Glutamatergic neuron (in vitro differentiated cells): ENCODE results near the gene DNAJA1. TPM values are rescaled to one million over a fixed set of nuclear protein-coding genes. Genes with fewer than 3 reads are reported as not detected.

Experiments used
- DNase-seq: peaks from one replicate; pipeline ENCODE4 v3.0.0; 2022
- H3K27ac Mint-ChIP-seq: one replicate; pipeline ENCODE4 v1.8.0; 2020; ENCODE audit warnings: mild to moderate bottlenecking, mixed read lengths, inconsistent platforms; ENCODE audit not compliant: unreplicated experiment
- H3K27me3 Mint-ChIP-seq: one replicate; pipeline ENCODE4 v1.8.0; 2020; ENCODE audit warnings: mild to moderate bottlenecking, moderate library complexity, mixed read lengths, inconsistent platforms; ENCODE audit not compliant: unreplicated experiment
- H3K36me3 Mint-ChIP-seq: one replicate; pipeline ENCODE4 v1.8.0; 2020; ENCODE audit warnings: mild to moderate bottlenecking, mixed read lengths, inconsistent platforms; ENCODE audit not compliant: unreplicated experiment
- H3K4me1 Mint-ChIP-seq: one replicate; pipeline ENCODE4 v1.8.0; 2020; ENCODE audit warnings: mild to moderate bottlenecking, low read depth, mixed read lengths, inconsistent platforms; ENCODE audit not compliant: unreplicated experiment
- H3K4me3 Mint-ChIP-seq: one replicate; pipeline ENCODE4 v1.8.0; 2020; ENCODE audit warnings: mild to moderate bottlenecking, mixed read lengths, inconsistent platforms; ENCODE audit not compliant: unreplicated experiment
- H3K9me3 Mint-ChIP-seq: one replicate; pipeline ENCODE4 v1.8.0; 2020; ENCODE audit warnings: mild to moderate bottlenecking, moderate library complexity, mixed read lengths, inconsistent platforms; ENCODE audit not compliant: unreplicated experiment
- total RNA-seq: library from RNA; stranded (reverse); fragmentation: NEBNext Ultra II Directional; extraction: Animal tissue kit (Norgen Biotek cat#: 25700); gene quantifications from one replicate; pipeline ENCODE4 v1.2.1, GENCODE V29; 2021; ENCODE audit not compliant: unreplicated experiment
- TF ChIP-seq, protein P1 (sequence below): fragments of 200-600 bp; sonication (generic); IDR thresholded peaks from one replicate; pipeline ENCODE4 v1.5.0; 2021; ENCODE audit not compliant: partially characterized antibody, unreplicated experiment

Gene DNAJA1
- total RNA-seq, 1 donor from 2014 or later: 249 TPM

DNA sequence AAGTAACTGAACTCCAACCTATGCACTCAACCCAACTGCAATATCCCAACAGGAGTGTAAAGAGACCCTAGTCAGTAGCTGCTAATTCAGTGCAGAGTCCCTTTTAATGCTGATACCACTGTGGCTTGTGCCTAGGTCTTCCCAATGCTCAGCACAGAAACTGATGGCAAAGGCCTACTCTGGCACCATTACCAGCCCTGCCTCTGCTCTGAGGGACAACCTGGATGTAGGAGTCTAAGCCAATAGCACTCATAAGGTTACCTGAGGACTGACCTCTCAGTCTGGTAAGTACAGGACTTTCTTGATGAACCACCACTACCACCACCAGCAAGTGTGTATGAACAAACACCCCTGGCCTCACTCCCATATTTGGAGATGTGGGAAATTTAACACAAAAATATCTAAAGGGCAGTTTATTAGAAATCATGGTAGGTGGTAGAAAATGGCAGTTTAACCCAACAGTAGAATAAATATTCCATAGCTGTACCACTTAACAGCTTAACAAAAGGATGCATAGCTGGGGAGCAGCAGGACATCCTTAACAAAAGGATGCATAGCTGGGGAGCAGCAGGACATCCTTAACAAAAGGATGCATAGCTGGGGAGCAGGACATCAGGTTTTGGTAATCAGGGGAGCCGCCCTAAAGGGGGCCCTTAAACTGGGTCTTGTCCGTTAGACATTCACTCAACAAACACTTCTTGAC is 11.0 kb upstream of the DNAJA1 start:
- H3K9me3 Mint-ChIP-seq: peaks cover 2% of the 10 kb centered on the region
- H3K27me3 Mint-ChIP-seq: peaks cover 3% of the 10 kb centered on the region
- no peak overlapping the region for H3K27ac Mint-ChIP-seq
- H3K36me3 Mint-ChIP-seq: no peaks in the 10 kb centered on the region
- DNase-seq: no peak
- no peak overlapping the region for H3K4me3 Mint-ChIP-seq
- TF ChIP-seq, protein P1, sequence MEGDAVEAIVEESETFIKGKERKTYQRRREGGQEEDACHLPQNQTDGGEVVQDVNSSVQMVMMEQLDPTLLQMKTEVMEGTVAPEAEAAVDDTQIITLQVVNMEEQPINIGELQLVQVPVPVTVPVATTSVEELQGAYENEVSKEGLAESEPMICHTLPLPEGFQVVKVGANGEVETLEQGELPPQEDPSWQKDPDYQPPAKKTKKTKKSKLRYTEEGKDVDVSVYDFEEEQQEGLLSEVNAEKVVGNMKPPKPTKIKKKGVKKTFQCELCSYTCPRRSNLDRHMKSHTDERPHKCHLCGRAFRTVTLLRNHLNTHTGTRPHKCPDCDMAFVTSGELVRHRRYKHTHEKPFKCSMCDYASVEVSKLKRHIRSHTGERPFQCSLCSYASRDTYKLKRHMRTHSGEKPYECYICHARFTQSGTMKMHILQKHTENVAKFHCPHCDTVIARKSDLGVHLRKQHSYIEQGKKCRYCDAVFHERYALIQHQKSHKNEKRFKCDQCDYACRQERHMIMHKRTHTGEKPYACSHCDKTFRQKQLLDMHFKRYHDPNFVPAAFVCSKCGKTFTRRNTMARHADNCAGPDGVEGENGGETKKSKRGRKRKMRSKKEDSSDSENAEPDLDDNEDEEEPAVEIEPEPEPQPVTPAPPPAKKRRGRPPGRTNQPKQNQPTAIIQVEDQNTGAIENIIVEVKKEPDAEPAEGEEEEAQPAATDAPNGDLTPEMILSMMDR: no peak
- no peaks in the 10 kb centered on the region for H3K4me1 Mint-ChIP-seq

DNA sequence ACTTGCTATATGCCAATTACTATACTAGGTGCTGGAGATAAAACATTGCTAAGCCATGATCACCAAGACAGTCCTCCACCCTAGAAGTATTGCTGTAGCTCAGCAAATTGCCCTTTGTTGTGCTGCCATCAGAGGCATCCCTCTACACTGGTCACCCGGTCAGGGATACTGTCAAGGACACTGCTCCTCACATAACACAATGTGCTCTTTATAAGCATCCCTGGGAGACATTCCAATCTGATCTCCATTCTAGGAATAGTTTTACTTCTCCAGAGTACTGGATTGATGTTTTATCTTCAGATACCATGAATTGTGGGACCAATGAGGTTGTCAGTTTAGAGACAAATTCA is 10.4 kb upstream of the DNAJA1 start:
- Mint-ChIP-seq H3K36me3 (no peaks in the 10 kb centered on the region), H3K27me3 (peaks cover 3% of the 10 kb centered on the region), H3K27ac (no peak overlapping the region), H3K4me3 (no peak overlapping the region), H3K9me3 (peaks cover 2% of the 10 kb centered on the region), H3K4me1 (no peaks in the 10 kb centered on the region)
- TF ChIP-seq, protein P1: no peak
- DNase-seq: no peak

DNA sequence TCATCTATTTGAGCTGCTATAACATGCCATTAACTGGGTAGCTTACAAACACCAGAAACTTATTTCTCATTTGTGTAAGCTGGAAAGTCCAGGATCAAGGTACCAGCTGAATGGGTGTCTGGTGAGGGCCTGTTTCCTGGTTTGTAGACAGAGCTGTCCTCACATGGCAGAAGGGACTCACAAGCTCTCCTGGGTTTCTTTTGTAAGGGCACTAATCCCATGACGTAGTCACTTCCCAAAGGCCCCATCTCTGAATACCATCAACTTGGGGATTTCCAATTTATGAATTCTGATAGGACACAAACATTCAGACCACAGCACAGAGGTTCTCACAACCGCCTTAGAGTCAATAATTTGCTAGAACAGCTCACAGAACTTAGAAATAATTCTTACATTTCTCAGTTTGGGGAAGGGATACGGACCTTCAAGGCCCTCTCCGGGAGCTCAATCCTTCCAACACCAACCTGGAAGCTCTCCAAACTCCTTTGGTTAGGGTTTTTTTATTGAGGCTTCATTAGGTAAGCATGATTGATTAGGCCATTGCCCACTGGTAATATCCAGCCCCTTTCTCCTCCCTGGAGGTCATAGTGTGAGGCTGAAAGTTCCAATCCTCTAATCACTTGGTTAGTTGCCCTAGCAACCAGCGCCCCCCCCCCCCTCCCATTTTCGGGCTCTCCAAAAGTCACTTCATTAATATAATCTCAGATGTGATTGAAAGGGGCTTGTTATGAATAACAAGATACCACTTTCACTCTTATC is 7.6 kb upstream of the DNAJA1 start:
- Mint-ChIP-seq H3K4me3 (no peak overlapping the region), H3K4me1 (no peaks in the 10 kb centered on the region), H3K36me3 (no peaks in the 10 kb centered on the region), H3K9me3 (peaks cover 2% of the 10 kb centered on the region), H3K27me3 (no peaks in the 10 kb centered on the region), H3K27ac (no peak overlapping the region)
- TF ChIP-seq, protein P1: no peak
- DNase-seq: no peak

DNA sequence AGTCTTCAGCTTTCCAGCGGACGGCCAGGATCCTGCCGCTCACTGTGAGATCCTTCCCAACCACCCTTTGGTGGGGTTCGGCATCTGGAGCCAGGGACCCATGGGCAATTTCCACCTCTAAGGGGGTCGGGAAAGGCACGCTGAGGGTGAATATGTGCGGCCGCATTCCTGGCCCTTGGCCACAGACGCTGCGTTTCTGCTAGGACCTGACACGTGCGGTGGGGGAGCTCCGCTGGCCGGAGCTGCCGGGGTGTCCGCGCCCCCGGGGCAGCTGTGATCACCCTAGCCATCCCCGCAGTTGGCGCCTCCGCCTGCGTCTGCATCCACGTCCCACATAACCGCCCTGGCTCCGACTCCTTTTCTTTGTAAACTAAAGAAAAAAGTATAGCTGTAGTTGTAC is 5.3 kb upstream of the DNAJA1 start:
- Mint-ChIP-seq H3K36me3 (no peaks in the 10 kb centered on the region), H3K27ac (no peak overlapping the region), H3K4me1 (peaks cover 6% of the 10 kb centered on the region), H3K9me3 (peaks cover 7% of the 10 kb centered on the region), H3K27me3 (peaks cover 5% of the 10 kb centered on the region), H3K4me3 (no peak overlapping the region)
- no peak for DNase-seq
- TF ChIP-seq, protein P1: no peak

DNA sequence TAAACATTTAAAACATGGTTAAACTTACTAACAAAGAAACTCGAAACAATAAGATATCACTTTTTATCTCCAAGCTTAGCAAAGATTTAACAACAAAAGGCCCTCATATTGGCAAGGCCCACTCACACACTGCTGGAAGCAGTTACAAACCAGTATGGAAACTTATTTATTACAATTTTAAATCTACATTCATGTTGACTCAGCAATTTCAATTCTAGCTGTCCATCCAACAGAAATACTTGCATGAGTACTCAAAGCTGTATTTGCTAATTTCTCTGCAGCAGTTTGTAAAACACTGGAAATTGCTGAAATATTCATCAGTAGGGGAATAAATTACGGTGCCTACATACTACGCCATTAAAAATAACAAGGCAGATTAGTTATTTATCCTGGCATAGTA is 2.8 kb upstream of the DNAJA1 start:
- Mint-ChIP-seq H3K9me3 (peaks cover 11% of the 10 kb centered on the region), H3K27me3 (peaks cover 5% of the 10 kb centered on the region), H3K36me3 (no peaks in the 10 kb centered on the region), H3K4me3 (no peak overlapping the region), H3K27ac (no peak overlapping the region), H3K4me1 (peaks cover 9% of the 10 kb centered on the region)
- TF ChIP-seq, protein P1: no peak
- DNase-seq: no peak
